H1 (cell line): Measurements from ENCODE around the gene RWDD3. TPM values are rescaled to one million over a fixed set of nuclear protein-coding genes. Genes with fewer than 3 reads are reported as not detected.

ENCODE experiments used
- polyA plus RNA-seq, 7 experiments: library from polyadenylated mRNA; depleted of rRNA in 3 of 7; stranded (reverse) in 5 of 7; unstranded in 2 of 7; fragments of >200 nt in 5 of 7; fragments of 200-250 nt in 2 of 7; gene quantifications; 1 replicate in 5 of 7; 2 replicates in 1 of 7; 4 replicates in 1 of 7; pipeline versions ENCODE4 v1.2.1 to v1.2.3, GENCODE V29; 2011 to 2013; ENCODE audit warnings: missing spikeins in 2 of 7, mixed read lengths in 2 of 7
- total RNA-seq: library from RNA; stranded (reverse); fragmentation: NEBNext Ultra II Directional; extraction: Animal tissue kit (Norgen Biotek cat#: 25700); gene quantifications from 2 replicates; pipeline ENCODE4 v1.2.1, GENCODE V29; 2021

Gene RWDD3
- total and polyA plus RNA-seq, 2 of the 8 experiments (the other 6 are each of a cell fraction or from before 2014, with no cell fraction given) = 7.9 to 14.5 TPM

Other genes starting within 250 kb of the RWDD3 start
- gene ALG14, start 161.3 kb upstream of the RWDD3 start, total RNA-seq = 1.3 TPM in 2 replicates
- gene ALG14, start 161.3 kb upstream of the RWDD3 start, polyA plus RNA-seq (2011; rRNA removed) = 0.67 and 0.95 TPM in 2 replicates
- gene TLCD4, start 116.9 kb upstream of the RWDD3 start, total RNA-seq = 3.5 and 4.2 TPM in 2 replicates
- gene TLCD4, start 116.9 kb upstream of the RWDD3 start, polyA plus RNA-seq (2011; rRNA removed) = 0.30 and 0.79 TPM in 2 replicates